IMR-90 (cell line): ENCODE data around the gene SLC35F3. TPM values are rescaled to one million over a fixed set of nuclear protein-coding genes. Genes with fewer than 3 reads are reported as not detected.

ENCODE experiments used
- ATAC-seq: fragments of 200-7000 bp; cut with Tn5 transposase; 2 replicates; pipeline ENCODE4 v1.9.1; 2020; ENCODE audit warnings: low read depth, mild to moderate bottlenecking, moderate library complexity
- BruUV-seq: library from RNA; stranded (reverse); fragments of 400-500 nt; replicated peaks from 2 replicates; lab custom pipeline; 2021; lab: Mats Ljungman, UMichigan
- CTCF ChIA-PET: fragments of 300-600 bp; formaldehyde crosslinking; extraction: SDS; loops from one replicate; lab custom pipeline; 2021; ENCODE audit warnings: antibody characterized with exemption; lab: Yijun Ruan, JAX
- POLR2A ChIA-PET: fragments of 300-600 bp; sonication (Branson Sonifier 250); formaldehyde crosslinking; loops from one replicate; lab custom pipeline; 2022; ENCODE audit warnings: antibody characterized with exemption; ENCODE audit not compliant: unreplicated experiment; lab: Charles Lee
- DNase-seq: peaks from one replicate; pipeline ENCODE4 v3.0.0; 2013
- H2AFZ ChIP-seq: replicated peaks from 2 replicates; pipeline ENCODE3; 2013; ENCODE audit warnings: low read length, mild to moderate bottlenecking; ENCODE audit not compliant: poor library complexity
- H2AK5ac ChIP-seq: 2 replicates; pipeline ENCODE4 v1.6.1; 2013; ENCODE audit warnings: low read depth, low read length, inconsistent platforms
- H2AK9ac ChIP-seq: replicated peaks from 2 replicates; pipeline ENCODE3; 2013; ENCODE audit warnings: mild to moderate bottlenecking, low read depth, low read length, moderate library complexity; ENCODE audit not compliant: poor library complexity
- H2BK120ac ChIP-seq: 2 replicates; pipeline ENCODE4 v1.6.1; 2013; ENCODE audit warnings: low read depth, low read length, inconsistent platforms
- H2BK15ac ChIP-seq: 3 replicates; pipeline ENCODE4 v1.6.1; 2013; ENCODE audit warnings: low read depth, low read length, inconsistent platforms
- H2BK20ac ChIP-seq: 2 replicates; pipeline ENCODE4 v1.6.1; 2013; ENCODE audit warnings: low read depth, mild to moderate bottlenecking, inconsistent platforms, low read length, moderate library complexity
- H2BK5ac ChIP-seq: 2 replicates; pipeline ENCODE4 v1.6.1; 2013; ENCODE audit warnings: mild to moderate bottlenecking, low read depth, low read length, inconsistent platforms; ENCODE audit not compliant: poor library complexity, severe bottlenecking
- H3K14ac ChIP-seq: replicated peaks from 2 replicates; pipeline ENCODE4 v1.6.1; 2013; ENCODE audit warnings: low read depth, low read length, inconsistent platforms
- H3K18ac ChIP-seq: 2 replicates; pipeline ENCODE4 v1.6.1; 2013; ENCODE audit warnings: low read depth, low read length, control low read depth
- H3K23ac ChIP-seq: 2 replicates; pipeline ENCODE4 v1.6.1; 2013; ENCODE audit warnings: low read depth, low read length, inconsistent platforms
- H3K27ac ChIP-seq: 2 replicates; pipeline ENCODE4 v1.5.1; 2013; ENCODE audit warnings: mild to moderate bottlenecking, control low read depth, low read length; ENCODE audit not compliant: insufficient read depth
- H3K27me3 ChIP-seq: 2 replicates; pipeline ENCODE4 v1.6.1; 2013; ENCODE audit warnings: low read length; ENCODE audit not compliant: control insufficient read depth, insufficient read depth
- H3K36me3 ChIP-seq: 2 replicates; pipeline ENCODE4 v1.6.1; 2013; ENCODE audit warnings: low read length, mixed read lengths; ENCODE audit not compliant: control insufficient read depth, insufficient read depth
- H3K4ac ChIP-seq: 2 replicates; pipeline ENCODE4 v1.6.1; 2013; ENCODE audit warnings: low read depth, low read length, inconsistent platforms
- H3K4me1 ChIP-seq: 2 replicates; pipeline ENCODE4 v1.6.1; 2013; ENCODE audit warnings: low read length, mixed read lengths; ENCODE audit not compliant: control insufficient read depth, insufficient read depth
- H3K4me2 ChIP-seq: 2 replicates; pipeline ENCODE4 v1.6.1; 2013; ENCODE audit warnings: low read depth, mild to moderate bottlenecking, control low read depth, low read length, moderate library complexity
- H3K4me3 ChIP-seq: 2 replicates; pipeline ENCODE4 v1.5.1; 2013; ENCODE audit warnings: low read depth, mild to moderate bottlenecking, control low read depth, low read length, moderate library complexity; ENCODE audit not compliant: insufficient read depth
- H3K56ac ChIP-seq: 2 replicates; pipeline ENCODE4 v1.6.1; 2013; ENCODE audit warnings: low read length, inconsistent platforms; ENCODE audit not compliant: insufficient read depth; ENCODE audit errors: extremely low read depth
- H3K79me1 ChIP-seq, 2 experiments: 2 replicates each; pipeline ENCODE4 v1.6.1; 2013; ENCODE audit warnings: low read length in 2 of 2, inconsistent platforms in 1 of 2, low read depth in 1 of 2
- H3K9ac ChIP-seq: 2 replicates; pipeline ENCODE4 v1.6.1; 2013; ENCODE audit warnings: low read depth, low read length, control low read depth
- H3K9me1 ChIP-seq: 2 replicates; pipeline ENCODE4 v1.6.1; 2013; ENCODE audit warnings: low read length, inconsistent platforms; ENCODE audit not compliant: insufficient read depth
- H3K9me3 ChIP-seq: 2 replicates; pipeline ENCODE4 v1.6.1; 2013; ENCODE audit warnings: low read length; ENCODE audit not compliant: control insufficient read depth, insufficient read depth
- H4K20me1 ChIP-seq: 2 replicates; pipeline ENCODE4 v1.6.1; 2013; ENCODE audit warnings: low read length, inconsistent platforms; ENCODE audit not compliant: insufficient read depth
- H4K5ac ChIP-seq: 2 replicates; pipeline ENCODE4 v1.6.1; 2013; ENCODE audit warnings: mild to moderate bottlenecking, low read depth, low read length, control low read depth
- H4K8ac ChIP-seq, 2 experiments: 2 replicates each; pipeline ENCODE4 v1.6.1; 2013; ENCODE audit warnings: low read depth in 2 of 2, low read length in 2 of 2, control low read depth in 1 of 2, inconsistent platforms in 1 of 2
- H4K91ac ChIP-seq: 2 replicates; pipeline ENCODE4 v1.6.1; 2013; ENCODE audit warnings: low read depth, low read length, inconsistent platforms; ENCODE audit not compliant: insufficient read depth
- BHLHE40 ChIP-seq: fragments of 150-350 bp; IDR thresholded peaks from 2 replicates; pipeline ENCODE4 v1.6.1; 2016; ENCODE audit warnings: mild to moderate bottlenecking, low read depth, low read length
- CEBPB ChIP-seq: IDR thresholded peaks from 2 replicates; pipeline ENCODE4 v1.6.1; 2012; ENCODE audit warnings: low read depth, low read length, improper control_type of control experiment
- CHD1 ChIP-seq: IDR thresholded peaks from 2 replicates; pipeline ENCODE4 v1.6.1; 2012; ENCODE audit warnings: low read depth, low read length, improper control_type of control experiment
- ELK1 ChIP-seq: fragments of 150-350 bp; IDR thresholded peaks from 2 replicates; pipeline ENCODE4 v1.6.1; 2016; ENCODE audit warnings: low read depth, mild to moderate bottlenecking, low read length, moderate library complexity, borderline replicate concordance
- FOS ChIP-seq: fragments of 150-350 bp; IDR thresholded peaks from 2 replicates; pipeline ENCODE4 v1.6.1; 2016; ENCODE audit warnings: low read depth, low read length
- MAFK ChIP-seq: IDR thresholded peaks from 2 replicates; pipeline ENCODE4 v1.6.1; 2012; ENCODE audit warnings: low read depth, low read length, improper control_type of control experiment
- MAZ ChIP-seq: IDR thresholded peaks from 2 replicates; pipeline ENCODE4 v1.6.1; 2012; ENCODE audit warnings: low read depth, mild to moderate bottlenecking, low read length, improper control_type of control experiment, moderate library complexity, borderline replicate concordance
- MXI1 ChIP-seq: IDR thresholded peaks from 2 replicates; pipeline ENCODE4 v1.6.1; 2012; ENCODE audit warnings: low read depth, mild to moderate bottlenecking, low read length, moderate library complexity, borderline replicate concordance
- NFE2L2 ChIP-seq: fragments of 150-350 bp; IDR thresholded peaks from 2 replicates; pipeline ENCODE4 v1.6.1; 2016; ENCODE audit warnings: low read depth, mild to moderate bottlenecking, low read length
- POLR2A ChIP-seq: IDR thresholded peaks from 2 replicates; pipeline ENCODE4 v1.6.1; 2012; ENCODE audit warnings: mild to moderate bottlenecking, low read depth, low read length
- RAD21 ChIP-seq: IDR thresholded peaks from 2 replicates; pipeline ENCODE4 v1.6.1; 2012; ENCODE audit warnings: low read length, improper control_type of control experiment
- RCOR1 ChIP-seq: IDR thresholded peaks from 2 replicates; pipeline ENCODE4 v1.6.1; 2012; ENCODE audit warnings: mild to moderate bottlenecking, low read length, improper control_type of control experiment; ENCODE audit not compliant: insufficient replicate concordance
- RFX5 ChIP-seq: IDR thresholded peaks from 2 replicates; pipeline ENCODE4 v1.8.0; 2012; ENCODE audit warnings: low read depth, mild to moderate bottlenecking, low read length, moderate library complexity
- SMC3 ChIP-seq: fragments of 150-350 bp; IDR thresholded peaks from 2 replicates; pipeline ENCODE4 v1.6.1; 2016; ENCODE audit warnings: low read depth, mild to moderate bottlenecking, antibody characterized with exemption, low read length, moderate library complexity
- WGBS, 2 experiments: methylation state at CpG; one replicate each; pipeline versions ENCODE4 v1.1.5 to v1.1.7; 2013; ENCODE audit warnings: missing lambda C conversion rate in 2 of 2; ENCODE audit not compliant: insufficient read length in 1 of 2; ENCODE audit errors: extremely low coverage in 2 of 2; 5-methylcytosine and 5-hydroxymethylcytosine counted together
- dilution Hi-C: fragments of 300-500 bp; cut with HindIII; formaldehyde crosslinking; loops from one replicate; pipeline ENCODE4 v1.14.3; 2018; ENCODE audit warnings: low sequenced_read_pairs; ENCODE audit not compliant: unreplicated experiment
- in situ Hi-C: fragments of 300-500 bp; cut with MboI; formaldehyde crosslinking; loops from 3 replicates; pipeline ENCODE4 v1.14.3; 2019; ENCODE audit warnings: low sequenced_read_pairs, inconsistent platforms, mixed read lengths
- intact Hi-C: fragments of 100-400 bp; cut with micrococcal nuclease; formaldehyde crosslinking; loops from 2 replicates; pipeline ENCODE4 v1.10.0; 2022
- polyA plus RNA-seq, 3 experiments: library from polyadenylated mRNA; depleted of rRNA; stranded (reverse); fragments of >200 nt; gene quantifications; 2 replicates each; pipeline ENCODE4 v1.2.3, GENCODE V29; 2012; ENCODE audit warnings: low replicate concordance in 1 of 3
- total RNA-seq: library from RNA; depleted of rRNA; stranded (reverse); fragments of >200 nt; gene quantifications from 2 replicates; pipeline ENCODE4 v1.2.3, GENCODE V29; 2012
- TF ChIP-seq, protein P1 (sequence below): fragments of 150-350 bp; IDR thresholded peaks from 2 replicates; pipeline ENCODE4 v1.6.1; 2017; ENCODE audit warnings: mild to moderate bottlenecking, antibody characterized with exemption, low read length, low read depth
- TF ChIP-seq, protein P2 (sequence below): conservative IDR thresholded peaks from 2 replicates; pipeline ENCODE4 v1.5.1; 2012; ENCODE audit warnings: mild to moderate bottlenecking, low read depth, low read length, improper control_type of control experiment

The SLC35F3 gene
- total and polyA plus RNA-seq, 2 of the 4 experiments (the other 2 are of a cell fraction), result under 0.01 to 0.17 TPM

GRCh38 chr1:234226819-234227165 lies 322.3 kb downstream of the SLC35F3 start:
- Histone ChIP-seq H2BK120ac (no peak overlapping the region), H3K27ac (no peak overlapping the region), H2AK9ac (peak overlapping the region; percentile 85), H3K4ac (no peak overlapping the region), H3K18ac (no peak overlapping the region), H3K36me3 (no peaks in the 10 kb centered on the region), H4K5ac (no peak overlapping the region), H3K56ac (no peak overlapping the region), H2BK15ac (no peak overlapping the region), H3K4me3 (no peak overlapping the region), H2BK5ac (no peak overlapping the region), H4K8ac (no peak overlapping the region), H2BK20ac (no peak overlapping the region), H3K27me3 (peaks cover 4% of the 10 kb centered on the region; the same call in 1 of the 2 replicates), H3K14ac (no peak overlapping the region), H4K20me1 (no peaks in the 10 kb centered on the region), H3K9me3 (no peaks in the 10 kb centered on the region), H3K4me2 (no peak overlapping the region), H3K9ac (no peak overlapping the region), H4K91ac (no peak overlapping the region), H3K9me1 (no peaks in the 10 kb centered on the region), H2AFZ (no peak overlapping the region), H3K4me1 (no peaks in the 10 kb centered on the region), H2AK5ac (no peak overlapping the region), H3K79me1 (no peaks in the 10 kb centered on the region), H3K23ac (no peak overlapping the region)
- no TSS peak for BruUV-seq
- DNase-seq (no peak), ATAC-seq (no peak)
- in situ Hi-C loops (no loop called here), intact Hi-C loops (no loop called here), dilution Hi-C loops (no loop called here)
- 75% methylated on average over 2 of the region's 10 CpGs; no CpG with 5 or more reads in 1 of the 2 experiments for WGBS, 2 experiments
- TF ChIP-seq MAZ (no peak), POLR2A (no peak), MAFK (no peak), ELK1 (no peak), NFE2L2 (no peak), RFX5 (no peak), SMC3 (no peak), FOS (no peak), RCOR1 (no peak), BHLHE40 (no peak), MXI1 (no peak), CHD1 (no peak), CEBPB (no peak), RAD21 (no peak)
- TF ChIP-seq, protein P1, sequence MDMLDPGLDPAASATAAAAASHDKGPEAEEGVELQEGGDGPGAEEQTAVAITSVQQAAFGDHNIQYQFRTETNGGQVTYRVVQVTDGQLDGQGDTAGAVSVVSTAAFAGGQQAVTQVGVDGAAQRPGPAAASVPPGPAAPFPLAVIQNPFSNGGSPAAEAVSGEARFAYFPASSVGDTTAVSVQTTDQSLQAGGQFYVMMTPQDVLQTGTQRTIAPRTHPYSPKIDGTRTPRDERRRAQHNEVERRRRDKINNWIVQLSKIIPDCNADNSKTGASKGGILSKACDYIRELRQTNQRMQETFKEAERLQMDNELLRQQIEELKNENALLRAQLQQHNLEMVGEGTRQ, result no peak
- TF ChIP-seq, protein P2, sequence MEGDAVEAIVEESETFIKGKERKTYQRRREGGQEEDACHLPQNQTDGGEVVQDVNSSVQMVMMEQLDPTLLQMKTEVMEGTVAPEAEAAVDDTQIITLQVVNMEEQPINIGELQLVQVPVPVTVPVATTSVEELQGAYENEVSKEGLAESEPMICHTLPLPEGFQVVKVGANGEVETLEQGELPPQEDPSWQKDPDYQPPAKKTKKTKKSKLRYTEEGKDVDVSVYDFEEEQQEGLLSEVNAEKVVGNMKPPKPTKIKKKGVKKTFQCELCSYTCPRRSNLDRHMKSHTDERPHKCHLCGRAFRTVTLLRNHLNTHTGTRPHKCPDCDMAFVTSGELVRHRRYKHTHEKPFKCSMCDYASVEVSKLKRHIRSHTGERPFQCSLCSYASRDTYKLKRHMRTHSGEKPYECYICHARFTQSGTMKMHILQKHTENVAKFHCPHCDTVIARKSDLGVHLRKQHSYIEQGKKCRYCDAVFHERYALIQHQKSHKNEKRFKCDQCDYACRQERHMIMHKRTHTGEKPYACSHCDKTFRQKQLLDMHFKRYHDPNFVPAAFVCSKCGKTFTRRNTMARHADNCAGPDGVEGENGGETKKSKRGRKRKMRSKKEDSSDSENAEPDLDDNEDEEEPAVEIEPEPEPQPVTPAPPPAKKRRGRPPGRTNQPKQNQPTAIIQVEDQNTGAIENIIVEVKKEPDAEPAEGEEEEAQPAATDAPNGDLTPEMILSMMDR, result no peak
- ChIA-PET CTCF (no interaction called here), POLR2A (no interaction called here)
